ENCODE measurements around the gene TM9SF4.

The TM9SF4 gene, protein sequence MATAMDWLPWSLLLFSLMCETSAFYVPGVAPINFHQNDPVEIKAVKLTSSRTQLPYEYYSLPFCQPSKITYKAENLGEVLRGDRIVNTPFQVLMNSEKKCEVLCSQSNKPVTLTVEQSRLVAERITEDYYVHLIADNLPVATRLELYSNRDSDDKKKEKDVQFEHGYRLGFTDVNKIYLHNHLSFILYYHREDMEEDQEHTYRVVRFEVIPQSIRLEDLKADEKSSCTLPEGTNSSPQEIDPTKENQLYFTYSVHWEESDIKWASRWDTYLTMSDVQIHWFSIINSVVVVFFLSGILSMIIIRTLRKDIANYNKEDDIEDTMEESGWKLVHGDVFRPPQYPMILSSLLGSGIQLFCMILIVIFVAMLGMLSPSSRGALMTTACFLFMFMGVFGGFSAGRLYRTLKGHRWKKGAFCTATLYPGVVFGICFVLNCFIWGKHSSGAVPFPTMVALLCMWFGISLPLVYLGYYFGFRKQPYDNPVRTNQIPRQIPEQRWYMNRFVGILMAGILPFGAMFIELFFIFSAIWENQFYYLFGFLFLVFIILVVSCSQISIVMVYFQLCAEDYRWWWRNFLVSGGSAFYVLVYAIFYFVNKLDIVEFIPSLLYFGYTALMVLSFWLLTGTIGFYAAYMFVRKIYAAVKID

DNA sequence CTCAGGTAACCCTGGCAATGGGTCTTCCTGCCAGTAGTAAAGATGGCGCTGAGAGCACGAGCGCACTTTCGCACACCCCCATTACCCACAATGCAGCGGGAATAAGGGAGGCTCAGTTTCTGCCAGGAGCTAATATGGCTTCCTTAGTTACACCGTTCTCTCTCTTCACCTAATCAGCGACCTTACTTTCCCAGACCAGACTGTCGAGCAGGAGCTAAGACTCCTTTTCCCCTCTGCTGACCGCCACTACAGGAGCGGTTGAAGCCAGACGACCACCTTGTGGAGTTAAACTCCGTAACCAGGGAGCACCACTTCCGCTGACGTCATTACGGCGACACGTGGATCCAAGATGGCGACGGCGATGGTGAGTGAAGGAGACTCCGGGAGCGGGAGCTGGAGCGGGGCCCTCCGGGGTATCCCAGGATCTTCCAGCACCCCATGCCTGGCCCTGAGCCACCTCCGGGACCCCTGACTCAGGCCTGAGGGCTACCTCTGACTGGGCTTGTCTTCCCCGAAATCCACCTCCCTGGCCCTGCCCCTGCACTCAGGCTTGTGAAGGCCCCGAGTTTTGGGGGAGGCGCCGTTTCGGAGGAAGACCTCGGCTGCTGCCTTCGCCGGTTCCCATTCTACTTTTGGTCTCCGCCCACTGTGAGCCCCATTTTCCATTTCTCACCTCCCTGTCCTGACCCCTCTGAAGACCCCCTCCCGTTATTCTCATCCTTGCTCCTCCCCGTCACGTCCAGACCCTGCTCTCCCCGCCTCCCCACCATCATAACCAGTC lies at the start of gene TM9SF4:
TSS of gene TM9SF4 (plus strand) at position 323 of the 781 bp plus-strand sequence. CDS start at position 350, 27 bp downstream.
- peak; percentile 83 to 85 for DNase-seq (ENCODE audit: low read depth in 2 of 2)

GRCh38 chr20:32062776-32063170 lies 46.7 kb upstream of the TM9SF4 start:
- no peak for DNase-seq (ENCODE audit: low read depth in 2 of 2)

- DNase-seq (ENCODE audit: low read depth in 2 of 2): no peak
Observed at GRCh38 chr20:32063695-32064094, 45.8 kb upstream of the TM9SF4 start.

GRCh38 chr20:32064667-32065066 lies 44.8 kb upstream of the TM9SF4 start:
- DNase-seq (ENCODE audit: low read depth in 2 of 2): no peak

DNA sequence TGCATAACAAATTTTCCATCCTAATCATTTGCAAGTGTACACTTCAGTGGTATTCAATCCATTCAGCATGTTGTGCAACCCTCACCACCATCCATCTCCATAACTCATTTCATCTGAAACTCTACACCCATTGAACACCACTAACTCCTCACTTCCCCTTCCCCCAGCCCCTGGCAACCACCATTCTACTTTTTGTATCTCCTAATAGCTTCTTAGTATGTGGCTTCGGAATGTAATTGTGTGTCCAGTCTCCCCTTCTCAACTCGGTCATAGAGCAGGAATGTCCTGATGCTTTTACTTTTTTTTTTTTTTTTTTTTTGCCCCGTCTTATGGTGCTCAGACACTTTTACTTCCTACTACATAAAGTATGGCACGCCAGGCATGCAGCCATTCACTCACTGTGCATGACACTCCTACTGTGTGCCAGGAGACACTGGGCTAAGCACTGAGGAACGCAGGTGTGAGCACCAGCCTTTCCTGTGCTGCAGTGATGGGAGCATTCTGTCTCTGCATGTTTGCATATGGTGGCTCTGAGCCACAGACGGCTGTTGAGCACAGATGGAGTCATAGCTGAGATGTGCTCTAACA lies 42.2 kb upstream of the TM9SF4 start:
- DNase-seq (ENCODE audit: low read depth in 2 of 2): no peak

DNA sequence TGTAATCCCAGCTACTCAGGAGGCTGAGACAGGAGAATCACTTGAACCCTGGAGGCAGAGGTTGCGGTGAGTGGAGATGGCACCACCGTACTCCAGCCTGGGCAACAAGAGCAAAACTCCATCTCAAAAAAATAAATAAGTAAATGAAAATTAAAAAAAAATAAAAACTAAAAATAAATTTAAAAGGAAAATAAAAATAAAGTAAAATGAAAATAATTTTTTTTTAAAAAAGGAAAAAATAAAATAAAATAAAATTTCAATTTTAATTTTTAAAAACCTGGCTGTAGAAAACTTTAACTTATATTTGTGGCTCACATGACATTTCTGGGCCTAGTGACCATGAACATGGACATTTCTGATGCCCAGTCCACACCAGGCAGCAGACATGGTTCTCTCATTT lies 41.3 kb upstream of the TM9SF4 start:
- no peak for DNase-seq (ENCODE audit: low read depth in 2 of 2)

DNA sequence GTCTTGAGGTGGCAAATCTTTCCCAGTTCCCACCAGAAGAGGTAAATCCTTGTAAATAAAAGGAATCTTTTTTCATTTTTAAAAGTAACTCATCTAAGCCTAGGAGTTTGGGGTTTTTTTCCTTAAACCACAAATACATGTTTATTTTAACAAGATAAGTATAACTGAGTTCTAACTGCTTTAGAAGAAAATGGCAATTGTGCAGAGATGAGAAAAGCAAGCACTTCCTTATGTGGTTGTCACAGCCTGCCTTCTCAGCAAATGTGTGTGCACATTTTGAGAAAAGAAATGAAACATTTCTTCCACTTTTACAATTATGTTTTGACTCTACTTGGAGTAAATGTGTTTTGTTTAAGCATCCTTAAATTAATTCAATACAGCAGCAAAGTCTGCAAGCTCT lies 39.8 kb upstream of the TM9SF4 start:
- no peak for DNase-seq (ENCODE audit: low read depth in 2 of 2)

DNA sequence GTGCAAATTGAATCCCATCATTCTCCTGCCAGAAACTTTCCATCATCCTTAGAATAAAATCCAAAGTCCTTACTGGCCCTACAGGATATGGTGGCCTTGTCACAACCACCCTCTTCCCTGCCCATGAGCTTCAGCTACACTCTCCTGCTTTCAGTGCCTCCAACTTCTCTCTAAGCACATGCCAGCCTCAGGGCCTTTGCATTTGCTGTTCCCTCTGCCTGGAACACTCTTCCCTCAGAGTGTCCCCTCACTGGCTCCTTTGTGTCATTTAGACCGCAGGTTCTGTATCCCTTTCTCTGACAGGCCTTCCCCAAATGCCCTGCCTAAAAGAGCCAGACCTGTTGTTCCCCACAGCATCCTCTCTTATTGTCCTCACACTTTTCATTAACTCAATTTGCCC lies 39.2 kb upstream of the TM9SF4 start:
- DNase-seq (ENCODE audit: low read depth in 2 of 2): no peak

GRCh38 chr20:32070690-32071213 lies 38.8 kb upstream of the TM9SF4 start:
- no peak for DNase-seq (ENCODE audit: low read depth in 2 of 2)

- DNase-seq (ENCODE audit: low read depth in 2 of 2): no peak
Observed at GRCh38 chr20:32071395-32072167, 37.9 kb upstream of the TM9SF4 start.

- DNase-seq (ENCODE audit: low read depth in 2 of 2): no peak
Observed at GRCh38 chr20:32072168-32072750, 37.3 kb upstream of the TM9SF4 start.

DNA sequence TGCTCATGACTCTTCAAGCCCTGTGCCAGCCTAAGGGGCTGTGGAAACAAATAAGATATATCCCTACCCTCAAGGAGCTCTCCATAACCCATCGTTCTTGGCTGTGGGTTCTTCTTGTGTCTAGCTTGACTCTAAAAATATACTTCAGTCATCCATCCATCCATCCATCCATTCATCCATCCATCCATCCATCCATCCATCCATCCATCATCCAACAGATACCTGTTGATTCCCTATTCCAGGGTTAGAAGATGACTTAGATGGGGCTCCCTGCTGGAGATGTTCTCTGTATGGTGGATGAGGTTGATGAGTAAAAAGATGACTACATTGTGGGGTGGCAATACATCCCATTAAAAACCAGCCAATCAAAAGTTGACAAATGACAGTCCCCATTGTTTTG lies 34.0 kb upstream of the TM9SF4 start:
- DNase-seq (ENCODE audit: low read depth in 2 of 2): no peak

- DNase-seq (ENCODE audit: low read depth in 2 of 2): no peak
Observed at GRCh38 chr20:32077190-32077589, 32.3 kb upstream of the TM9SF4 start.

- DNase-seq (ENCODE audit: low read depth in 2 of 2): no peak
Observed at GRCh38 chr20:32078322-32078721, 31.2 kb upstream of the TM9SF4 start.

DNA sequence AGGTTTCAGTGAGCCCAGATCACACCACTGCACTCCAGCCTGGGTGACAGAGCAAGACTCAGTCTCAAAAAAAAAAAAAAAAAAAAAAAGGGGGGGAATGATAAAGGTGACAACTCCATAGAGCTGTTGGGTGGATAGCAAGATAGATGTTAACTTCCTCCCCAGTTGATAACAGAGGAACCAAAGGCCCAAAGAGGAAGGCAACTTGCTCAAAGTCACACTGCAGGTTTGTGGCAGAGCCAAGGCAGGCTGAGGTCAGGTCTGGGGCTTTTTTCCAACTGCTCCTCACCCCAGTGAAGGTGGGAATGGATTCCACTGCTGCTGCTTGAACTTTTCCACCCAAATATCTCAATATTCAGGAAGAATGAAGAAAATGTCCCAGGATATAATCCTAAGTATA lies 30.7 kb upstream of the TM9SF4 start:
- DNase-seq (ENCODE audit: low read depth in 2 of 2): no peak

DNA sequence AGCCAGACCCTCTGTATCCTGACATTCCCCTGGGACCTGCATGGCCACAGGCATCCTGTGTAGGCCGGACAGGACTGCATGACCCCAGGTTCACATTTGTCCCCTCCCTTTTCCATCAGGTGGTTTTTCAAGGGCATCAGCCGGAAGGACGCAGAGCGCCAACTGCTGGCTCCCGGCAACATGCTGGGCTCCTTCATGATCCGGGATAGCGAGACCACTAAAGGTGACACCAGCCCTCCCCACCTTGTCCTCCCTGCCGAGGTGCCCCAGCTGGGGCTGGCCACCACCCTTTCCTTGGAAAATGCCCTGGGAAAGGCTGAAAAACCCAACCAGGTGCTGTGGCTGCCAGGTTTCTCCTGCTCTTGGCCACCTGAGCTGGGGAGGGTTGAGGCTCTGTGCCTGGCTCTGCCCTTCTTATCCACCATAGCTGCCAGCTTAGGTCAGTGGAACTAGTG lies 29.8 kb upstream of the TM9SF4 start:
- DNase-seq (ENCODE audit: low read depth in 2 of 2): no peak

GRCh38 chr20:32080783-32081182 lies 28.7 kb upstream of the TM9SF4 start:
- DNase-seq (ENCODE audit: low read depth in 2 of 2): no peak

GRCh38 chr20:32083469-32083868 lies 26.0 kb upstream of the TM9SF4 start:
- no peak for DNase-seq (ENCODE audit: low read depth in 2 of 2)

- no peak for DNase-seq (ENCODE audit: low read depth in 2 of 2)
Observed at GRCh38 chr20:32087070-32087469, 22.4 kb upstream of the TM9SF4 start.

- no peak for DNase-seq (ENCODE audit: low read depth in 2 of 2)
Observed at GRCh38 chr20:32088759-32089158, 20.8 kb upstream of the TM9SF4 start.
